Stimulated activated CD8-positive, alpha-beta memory T cell treated with anti-CD3 and anti-CD28 coated beads, Interleukin-2, amount 100 ng/mL, for 1 hour (primary cell): ENCODE data around the gene PDE10A.

Experiments
- DNase-seq, 2 donors: peaks; one replicate each; pipeline ENCODE4 v3.0.0-alpha.2; 2020; ENCODE audit warnings: low read depth in 2 of 2

Gene PDE10A

GRCh38 chr6:165390475-165390874, 272.6 kb downstream of the PDE10A start:
- DNase-seq: no peak

- DNase-seq: no peak
Measured at GRCh38 chr6:165389534-165389933, 273.5 kb downstream of the PDE10A start.

- DNase-seq: no peak
Measured at GRCh38 chr6:165383323-165383722, 279.7 kb downstream of the PDE10A start.

- DNase-seq: no peak
Measured at GRCh38 chr6:165376100-165376499, 286.9 kb downstream of the PDE10A start.

GRCh38 chr6:165365371-165365770, 297.7 kb downstream of the PDE10A start:
- no peak for DNase-seq

- DNase-seq: no peak
Measured at GRCh38 chr6:165345700-165346099, 317.3 kb downstream of the PDE10A start.

- no peak for DNase-seq
Measured at GRCh38 chr6:165340532-165340931, 322.5 kb downstream of the PDE10A start.

GRCh38 chr6:165325609-165326008, 337.4 kb downstream of the PDE10A start:
- DNase-seq: no peak

- no peak for DNase-seq
Measured at GRCh38 chr6:165321555-165322145, 341.4 kb downstream of the PDE10A start.

- DNase-seq: no peak
Measured at GRCh38 chr6:165321150-165321549, 341.9 kb downstream of the PDE10A start.

GRCh38 chr6:165317723-165318122, 345.3 kb downstream of the PDE10A start:
- no peak for DNase-seq

GRCh38 chr6:165308926-165309731, 353.9 kb downstream of the PDE10A start, which contains the start of gene C6orf118:
C6orf118 (minus strand) TSS chr6:165309605; CDS start chr6:165309586, 19 bp downstream.
- no peak for DNase-seq

GRCh38 chr6:165306955-165307354, 356.1 kb downstream of the PDE10A start:
- no peak for DNase-seq

- no peak for DNase-seq
Measured at GRCh38 chr6:165301372-165302246, 361.4 kb downstream of the PDE10A start.

- no peak for DNase-seq
Measured at GRCh38 chr6:165300422-165300936, 362.6 kb downstream of the PDE10A start.

- DNase-seq: no peak
Measured at GRCh38 chr6:165298875-165299274, 364.2 kb downstream of the PDE10A start.

GRCh38 chr6:165298402-165298801, 364.6 kb downstream of the PDE10A start:
- DNase-seq: no peak

GRCh38 chr6:165292657-165293056, 370.4 kb downstream of the PDE10A start:
- DNase-seq: no peak
